ENCODE results near the gene DNAAF9. TPM values are rescaled to one million over a fixed set of nuclear protein-coding genes. Genes with fewer than 3 reads are reported as not detected.

Gene DNAAF9
- total RNA-seq, 1 experiment from 2014 or later, result 8.1 TPM

GRCh38 chr20:3364323-3365013, 43.0 kb downstream of the DNAAF9 start:
- no peak for DNase-seq (ENCODE audit: low spot score)
- Histone ChIP-seq H3K36me3 (ENCODE audit: insufficient read depth, low read length, poor library complexity, severe bottlenecking) (no peaks in the 10 kb centered on the region), H3K27me3 (replicated peaks; ENCODE audit: insufficient read depth, low read depth, low read length, poor library complexity) (no peaks in the 10 kb centered on the region), H3K27ac (ENCODE audit: low read depth, low read length, poor library complexity, severe bottlenecking) (no peak overlapping the region), H3K4me1 (ENCODE audit: insufficient read depth, low read length, poor library complexity, severe bottlenecking) (no peaks in the 10 kb centered on the region), H3K4me3 (ENCODE audit: low read depth, low read length, poor library complexity, severe bottlenecking) (no peak overlapping the region), H3K9me3 (ENCODE audit: low read depth, low read length, poor library complexity, severe bottlenecking) (no peaks in the 10 kb centered on the region)
- ChIA-PET POLR2A (ENCODE audit: low non-redundant PET) (no interaction called here), CTCF (no interaction called here)
- TF ChIP-seq EZH2 (IDR thresholded peaks at IDR 0.05; ENCODE audit: borderline replicate concordance, low read depth, low read length, poor library complexity, severe bottlenecking), result no peak
- TF ChIP-seq CTCF (conservative IDR thresholded peaks at IDR 0.05; ENCODE audit: low read depth, low read length), result no peak
- intact Hi-C loops (cut with micrococcal nuclease; ENCODE audit: unreplicated experiment), result no loop called here
- BruUV-seq (replicated peaks), result no TSS peak

GRCh38 chr20:3360752-3361151, 46.7 kb downstream of the DNAAF9 start:
- H3K27me3 ChIP-seq (replicated peaks; ENCODE audit: insufficient read depth, low read depth, low read length, poor library complexity), result no peaks in the 10 kb centered on the region
- intact Hi-C loops (cut with micrococcal nuclease; ENCODE audit: unreplicated experiment), result no loop called here
- TF ChIP-seq EZH2 (IDR thresholded peaks at IDR 0.05; ENCODE audit: borderline replicate concordance, low read depth, low read length, poor library complexity, severe bottlenecking) (no peak), CTCF (conservative IDR thresholded peaks at IDR 0.05; ENCODE audit: low read depth, low read length) (no peak)
- no peaks in the 10 kb centered on the region for H3K4me1 ChIP-seq (ENCODE audit: insufficient read depth, low read length, poor library complexity, severe bottlenecking)
- no peak overlapping the region for H3K27ac ChIP-seq (ENCODE audit: low read depth, low read length, poor library complexity, severe bottlenecking)
- H3K36me3 ChIP-seq (ENCODE audit: insufficient read depth, low read length, poor library complexity, severe bottlenecking), result no peaks in the 10 kb centered on the region
- POLR2A ChIA-PET (ENCODE audit: low non-redundant PET), result no interaction called here
- no peak overlapping the region for H3K4me3 ChIP-seq (ENCODE audit: low read depth, low read length, poor library complexity, severe bottlenecking)
- no peak for DNase-seq (ENCODE audit: low spot score)
- no peaks in the 10 kb centered on the region for H3K9me3 ChIP-seq (ENCODE audit: low read depth, low read length, poor library complexity, severe bottlenecking)
- CTCF ChIA-PET, result no interaction called here
- no TSS peak for BruUV-seq (replicated peaks)

- ChIA-PET POLR2A (ENCODE audit: low non-redundant PET) (interaction anchor here (0.7 kb wide), 1 partner anchor 13 kb away, joined by 3 read pairs; no protein-coding TSS in a partner anchor), CTCF (no interaction called here)
- intact Hi-C loops (cut with micrococcal nuclease; ENCODE audit: unreplicated experiment), result no loop called here
- no peak for TF ChIP-seq EZH2 (IDR thresholded peaks at IDR 0.05; ENCODE audit: borderline replicate concordance, low read depth, low read length, poor library complexity, severe bottlenecking)
- no peak for TF ChIP-seq CTCF (conservative IDR thresholded peaks at IDR 0.05; ENCODE audit: low read depth, low read length)
- no peaks in the 10 kb centered on the region for H3K36me3 ChIP-seq (ENCODE audit: insufficient read depth, low read length, poor library complexity, severe bottlenecking)
- no peaks in the 10 kb centered on the region for H3K9me3 ChIP-seq (ENCODE audit: low read depth, low read length, poor library complexity, severe bottlenecking)
- no peaks in the 10 kb centered on the region for H3K4me1 ChIP-seq (ENCODE audit: insufficient read depth, low read length, poor library complexity, severe bottlenecking)
- no peak overlapping the region for H3K4me3 ChIP-seq (ENCODE audit: low read depth, low read length, poor library complexity, severe bottlenecking)
- H3K27me3 ChIP-seq (replicated peaks; ENCODE audit: insufficient read depth, low read depth, low read length, poor library complexity), result no peaks in the 10 kb centered on the region
- no peak for DNase-seq (ENCODE audit: low spot score)
- BruUV-seq (replicated peaks), result no TSS peak
- H3K27ac ChIP-seq (ENCODE audit: low read depth, low read length, poor library complexity, severe bottlenecking), result no peak overlapping the region
Observed at GRCh38 chr20:3358676-3359340, 48.7 kb downstream of the DNAAF9 start.

Other genes with a start within 250 kb of the DNAAF9 start
- gene FASTKD5, start 247.8 kb downstream of the DNAAF9 start, total RNA-seq (2021), result 17.6 and 20.4 TPM in 2 replicates
- gene UBOX5, start 247.8 kb downstream of the DNAAF9 start, total RNA-seq (2021), result 6.1 and 7.9 TPM in 2 replicates
- gene LZTS3, start 234.1 kb downstream of the DNAAF9 start, total RNA-seq (2021), result 6.1 and 7.5 TPM in 2 replicates
- 60.2 and 72.0 TPM in 2 replicates for gene DDRGK1, start 203.0 kb downstream of the DNAAF9 start, total RNA-seq (2021)
- 79.9 and 81.3 TPM in 2 replicates for gene ITPA, start 198.2 kb downstream of the DNAAF9 start, total RNA-seq (2021)
- gene SLC4A11, start 168.5 kb downstream of the DNAAF9 start, total RNA-seq (2021), result 1.1 and 1.5 TPM in 2 replicates
- 27.1 and 29.6 TPM in 2 replicates for gene ATRN, start 63.3 kb upstream of the DNAAF9 start, total RNA-seq (2021)

All from A673 (cell line).